ENCODE data around the gene IL33. TPM values are rescaled to one million over a fixed set of nuclear protein-coding genes. Genes with fewer than 3 reads are reported as not detected.

IL33 gene
- total and polyA plus RNA-seq, 2 donors from 2014 or later, result 3.7 to 22.7 TPM

DNA sequence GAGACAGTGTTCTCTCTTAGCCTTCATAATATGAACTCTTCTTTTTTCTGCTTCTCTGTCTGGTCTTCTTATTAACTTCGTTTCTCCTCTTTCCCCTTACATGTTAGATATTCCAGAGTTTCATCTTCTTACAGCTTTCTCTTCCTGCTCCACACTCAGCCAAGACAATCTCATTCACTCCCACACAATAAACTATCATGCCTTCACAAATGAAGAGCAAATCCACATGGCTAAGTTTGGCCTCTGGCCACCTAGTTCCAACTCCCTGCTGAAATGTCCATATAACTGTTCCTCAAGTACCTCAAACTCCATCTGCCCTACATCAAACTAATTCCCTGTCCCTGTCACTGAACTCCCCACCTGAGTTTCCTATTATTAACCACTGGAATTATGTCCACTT lies 18.4 kb downstream of the IL33 start:
- FAIRE-seq (no peak), DNase-seq (peak in 1 of 5 donors; percentile 21)
- no peak overlapping the region for H3K9ac ChIP-seq (ENCODE audit: low read length in 3 of 3)
- no peaks in the 10 kb centered on the region for H3K27me3 ChIP-seq (ENCODE audit: control insufficient read depth, insufficient read depth, low read length)
- no peak overlapping the region for H3K27ac ChIP-seq (ENCODE audit: low read depth in 2 of 2, low read length in 2 of 2)
- H3K36me3 ChIP-seq (ENCODE audit: control insufficient read depth in 2 of 3, insufficient read depth in 3 of 3, low read length in 3 of 3), result no peaks in the 10 kb centered on the region
- no peaks in the 10 kb centered on the region for H3K4me1 ChIP-seq (ENCODE audit: control insufficient read depth in 2 of 3, insufficient read depth in 2 of 3, low read depth in 1 of 3, low read length in 3 of 3)
- intact Hi-C loops (cut with DNase I), result no loop called here
- TF ChIP-seq, protein P1, sequence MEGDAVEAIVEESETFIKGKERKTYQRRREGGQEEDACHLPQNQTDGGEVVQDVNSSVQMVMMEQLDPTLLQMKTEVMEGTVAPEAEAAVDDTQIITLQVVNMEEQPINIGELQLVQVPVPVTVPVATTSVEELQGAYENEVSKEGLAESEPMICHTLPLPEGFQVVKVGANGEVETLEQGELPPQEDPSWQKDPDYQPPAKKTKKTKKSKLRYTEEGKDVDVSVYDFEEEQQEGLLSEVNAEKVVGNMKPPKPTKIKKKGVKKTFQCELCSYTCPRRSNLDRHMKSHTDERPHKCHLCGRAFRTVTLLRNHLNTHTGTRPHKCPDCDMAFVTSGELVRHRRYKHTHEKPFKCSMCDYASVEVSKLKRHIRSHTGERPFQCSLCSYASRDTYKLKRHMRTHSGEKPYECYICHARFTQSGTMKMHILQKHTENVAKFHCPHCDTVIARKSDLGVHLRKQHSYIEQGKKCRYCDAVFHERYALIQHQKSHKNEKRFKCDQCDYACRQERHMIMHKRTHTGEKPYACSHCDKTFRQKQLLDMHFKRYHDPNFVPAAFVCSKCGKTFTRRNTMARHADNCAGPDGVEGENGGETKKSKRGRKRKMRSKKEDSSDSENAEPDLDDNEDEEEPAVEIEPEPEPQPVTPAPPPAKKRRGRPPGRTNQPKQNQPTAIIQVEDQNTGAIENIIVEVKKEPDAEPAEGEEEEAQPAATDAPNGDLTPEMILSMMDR (IDR thresholded peaks at IDR 0.05; ENCODE audit: borderline replicate concordance, extremely low read depth, insufficient read depth), result no peak
- H3K4me3 ChIP-seq (ENCODE audit: low read length in 3 of 3), result no peak overlapping the region
- H3K9me3 ChIP-seq (ENCODE audit: control insufficient read depth in 2 of 3, insufficient read depth in 1 of 3, low read length in 3 of 3), result no peaks in the 10 kb centered on the region

DNA sequence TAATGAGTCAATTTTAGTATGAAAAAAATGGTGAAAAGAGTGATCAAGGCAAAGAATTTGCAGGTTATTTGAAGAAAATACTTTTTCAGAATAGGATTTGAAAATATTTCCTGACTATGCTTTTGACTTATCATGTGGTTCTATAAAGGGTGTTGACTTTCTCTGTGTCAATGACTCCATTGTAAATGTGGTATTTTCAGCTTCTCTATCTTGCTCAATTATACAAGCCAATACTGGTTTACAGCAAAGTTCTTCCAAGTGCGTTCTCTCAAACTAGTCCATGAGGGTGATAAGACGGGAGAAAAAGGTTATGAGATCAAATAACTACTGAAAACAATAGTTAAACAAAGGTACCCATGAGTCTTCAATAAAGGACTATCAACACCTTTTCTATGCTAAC lies 21.7 kb downstream of the IL33 start:
- H3K4me1 ChIP-seq (ENCODE audit: control insufficient read depth in 2 of 3, insufficient read depth in 2 of 3, low read depth in 1 of 3, low read length in 3 of 3), result no peaks in the 10 kb centered on the region
- FAIRE-seq (no peak), DNase-seq (no peak)
- no peaks in the 10 kb centered on the region for H3K9me3 ChIP-seq (ENCODE audit: control insufficient read depth in 2 of 3, insufficient read depth in 1 of 3, low read length in 3 of 3)
- H3K27ac ChIP-seq (ENCODE audit: low read depth in 2 of 2, low read length in 2 of 2), result no peak overlapping the region
- intact Hi-C loops (cut with DNase I), result no loop called here
- no peaks in the 10 kb centered on the region for H3K36me3 ChIP-seq (ENCODE audit: control insufficient read depth in 2 of 3, insufficient read depth in 3 of 3, low read length in 3 of 3)
- no peak overlapping the region for H3K4me3 ChIP-seq (ENCODE audit: low read length in 3 of 3)
- no peaks in the 10 kb centered on the region for H3K27me3 ChIP-seq (ENCODE audit: control insufficient read depth, insufficient read depth, low read length)
- TF ChIP-seq, protein P1 (IDR thresholded peaks at IDR 0.05; ENCODE audit: borderline replicate concordance, extremely low read depth, insufficient read depth), result no peak
- H3K9ac ChIP-seq (ENCODE audit: low read length in 3 of 3), result no peak overlapping the region

DNA sequence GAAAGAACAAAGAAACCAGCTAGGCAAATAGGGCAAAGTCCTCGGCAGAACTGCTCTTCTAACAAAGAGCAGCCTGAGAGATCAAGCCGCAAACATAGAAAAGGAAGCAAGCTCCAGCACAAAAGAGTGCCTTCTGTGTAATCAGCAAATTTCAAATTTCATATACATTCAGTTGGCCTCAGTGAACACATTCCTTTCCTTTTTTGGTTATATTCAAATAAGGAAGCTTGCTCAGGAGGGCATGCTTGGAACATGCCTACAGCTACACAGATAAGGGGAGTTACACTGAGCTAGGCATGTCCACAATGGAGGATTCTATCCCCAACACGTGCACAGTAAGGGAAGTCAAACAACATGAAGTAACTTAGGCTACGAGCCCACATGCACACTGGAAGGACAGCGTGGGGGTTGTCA lies 23.4 kb downstream of the IL33 start:
- H3K27me3 ChIP-seq (ENCODE audit: control insufficient read depth, insufficient read depth, low read length), result no peaks in the 10 kb centered on the region
- intact Hi-C loops (cut with DNase I), result no loop called here
- H3K36me3 ChIP-seq (ENCODE audit: control insufficient read depth in 2 of 3, insufficient read depth in 3 of 3, low read length in 3 of 3), result no peaks in the 10 kb centered on the region
- no peaks in the 10 kb centered on the region for H3K4me1 ChIP-seq (ENCODE audit: control insufficient read depth in 2 of 3, insufficient read depth in 2 of 3, low read depth in 1 of 3, low read length in 3 of 3)
- DNase-seq, result no peak
- no peak overlapping the region for H3K9ac ChIP-seq (ENCODE audit: low read length in 3 of 3)
- FAIRE-seq, result no peak
- no peaks in the 10 kb centered on the region for H3K9me3 ChIP-seq (ENCODE audit: control insufficient read depth in 2 of 3, insufficient read depth in 1 of 3, low read length in 3 of 3)
- TF ChIP-seq, protein P1 (IDR thresholded peaks at IDR 0.05; ENCODE audit: borderline replicate concordance, extremely low read depth, insufficient read depth), result no peak
- no peak overlapping the region for H3K4me3 ChIP-seq (ENCODE audit: low read length in 3 of 3)
- no peak overlapping the region for H3K27ac ChIP-seq (ENCODE audit: low read depth in 2 of 2, low read length in 2 of 2)

DNA sequence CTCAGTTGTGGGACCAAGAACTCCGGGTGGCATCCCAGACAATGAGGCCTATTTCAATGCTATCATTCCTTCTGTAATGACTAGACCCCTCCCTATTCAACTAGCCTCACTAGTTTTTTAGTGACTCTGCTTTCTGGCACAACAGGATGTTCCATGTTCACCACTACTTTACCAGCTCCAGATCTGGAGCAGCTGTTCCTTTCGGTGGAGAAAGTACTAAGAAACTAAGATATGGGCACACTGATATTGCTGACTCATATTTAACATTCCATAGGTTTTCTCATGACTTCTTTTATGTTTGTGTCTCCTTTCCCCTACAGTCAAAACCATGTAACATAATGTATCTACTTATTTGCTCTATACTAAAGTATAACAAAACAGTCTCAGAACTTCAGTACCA lies 24.1 kb downstream of the IL33 start:
- TF ChIP-seq, protein P1 (IDR thresholded peaks at IDR 0.05; ENCODE audit: borderline replicate concordance, extremely low read depth, insufficient read depth), result no peak
- no peak for DNase-seq
- Histone ChIP-seq H3K36me3 (ENCODE audit: control insufficient read depth in 2 of 3, insufficient read depth in 3 of 3, low read length in 3 of 3) (no peaks in the 10 kb centered on the region), H3K9me3 (ENCODE audit: control insufficient read depth in 2 of 3, insufficient read depth in 1 of 3, low read length in 3 of 3) (no peaks in the 10 kb centered on the region), H3K9ac (ENCODE audit: low read length in 3 of 3) (no peak overlapping the region), H3K27me3 (ENCODE audit: control insufficient read depth, insufficient read depth, low read length) (no peaks in the 10 kb centered on the region), H3K4me3 (ENCODE audit: low read length in 3 of 3) (no peak overlapping the region), H3K4me1 (ENCODE audit: control insufficient read depth in 2 of 3, insufficient read depth in 2 of 3, low read depth in 1 of 3, low read length in 3 of 3) (no peaks in the 10 kb centered on the region), H3K27ac (ENCODE audit: low read depth in 2 of 2, low read length in 2 of 2) (no peak overlapping the region)
- FAIRE-seq, result no peak
- intact Hi-C loops (cut with DNase I), result no loop called here
